IMR-90 (cell line): ENCODE results near the gene CPNE1. TPM values are rescaled to one million over a fixed set of nuclear protein-coding genes. Genes with fewer than 3 reads are reported as not detected.

Source experiments
- ATAC-seq: fragments of 200-7000 bp; cut with Tn5 transposase; 2 replicates; pipeline ENCODE4 v1.9.1; 2020; ENCODE audit warnings: low read depth, mild to moderate bottlenecking, moderate library complexity
- BruUV-seq: library from RNA; stranded (reverse); fragments of 400-500 nt; replicated peaks from 2 replicates; lab custom pipeline; 2021; lab: Mats Ljungman, UMichigan
- CTCF ChIA-PET: fragments of 300-600 bp; formaldehyde crosslinking; extraction: SDS; loops from one replicate; lab custom pipeline; 2021; ENCODE audit warnings: antibody characterized with exemption; lab: Yijun Ruan, JAX
- POLR2A ChIA-PET: fragments of 300-600 bp; sonication (Branson Sonifier 250); formaldehyde crosslinking; loops from one replicate; lab custom pipeline; 2022; ENCODE audit warnings: antibody characterized with exemption; ENCODE audit not compliant: unreplicated experiment; lab: Charles Lee
- DNase-seq: peaks from one replicate; pipeline ENCODE4 v3.0.0; 2013
- H2AFZ ChIP-seq: replicated peaks from 2 replicates; pipeline ENCODE3; 2013; ENCODE audit warnings: low read length, mild to moderate bottlenecking; ENCODE audit not compliant: poor library complexity
- H2AK5ac ChIP-seq: 2 replicates; pipeline ENCODE4 v1.6.1; 2013; ENCODE audit warnings: low read depth, low read length, inconsistent platforms
- H2AK9ac ChIP-seq: replicated peaks from 2 replicates; pipeline ENCODE3; 2013; ENCODE audit warnings: mild to moderate bottlenecking, low read depth, low read length, moderate library complexity; ENCODE audit not compliant: poor library complexity
- H2BK120ac ChIP-seq: 2 replicates; pipeline ENCODE4 v1.6.1; 2013; ENCODE audit warnings: low read depth, low read length, inconsistent platforms
- H2BK15ac ChIP-seq: 3 replicates; pipeline ENCODE4 v1.6.1; 2013; ENCODE audit warnings: low read depth, low read length, inconsistent platforms
- H2BK20ac ChIP-seq: 2 replicates; pipeline ENCODE4 v1.6.1; 2013; ENCODE audit warnings: low read depth, mild to moderate bottlenecking, inconsistent platforms, low read length, moderate library complexity
- H2BK5ac ChIP-seq: 2 replicates; pipeline ENCODE4 v1.6.1; 2013; ENCODE audit warnings: mild to moderate bottlenecking, low read depth, low read length, inconsistent platforms; ENCODE audit not compliant: poor library complexity, severe bottlenecking
- H3K14ac ChIP-seq: replicated peaks from 2 replicates; pipeline ENCODE4 v1.6.1; 2013; ENCODE audit warnings: low read depth, low read length, inconsistent platforms
- H3K18ac ChIP-seq: 2 replicates; pipeline ENCODE4 v1.6.1; 2013; ENCODE audit warnings: low read depth, low read length, control low read depth
- H3K23ac ChIP-seq: 2 replicates; pipeline ENCODE4 v1.6.1; 2013; ENCODE audit warnings: low read depth, low read length, inconsistent platforms
- H3K27ac ChIP-seq: 2 replicates; pipeline ENCODE4 v1.5.1; 2013; ENCODE audit warnings: mild to moderate bottlenecking, control low read depth, low read length; ENCODE audit not compliant: insufficient read depth
- H3K27me3 ChIP-seq: 2 replicates; pipeline ENCODE4 v1.6.1; 2013; ENCODE audit warnings: low read length; ENCODE audit not compliant: control insufficient read depth, insufficient read depth
- H3K36me3 ChIP-seq: 2 replicates; pipeline ENCODE4 v1.6.1; 2013; ENCODE audit warnings: low read length, mixed read lengths; ENCODE audit not compliant: control insufficient read depth, insufficient read depth
- H3K4ac ChIP-seq: 2 replicates; pipeline ENCODE4 v1.6.1; 2013; ENCODE audit warnings: low read depth, low read length, inconsistent platforms
- H3K4me1 ChIP-seq: 2 replicates; pipeline ENCODE4 v1.6.1; 2013; ENCODE audit warnings: low read length, mixed read lengths; ENCODE audit not compliant: control insufficient read depth, insufficient read depth
- H3K4me2 ChIP-seq: 2 replicates; pipeline ENCODE4 v1.6.1; 2013; ENCODE audit warnings: low read depth, mild to moderate bottlenecking, control low read depth, low read length, moderate library complexity
- H3K4me3 ChIP-seq: 2 replicates; pipeline ENCODE4 v1.5.1; 2013; ENCODE audit warnings: low read depth, mild to moderate bottlenecking, control low read depth, low read length, moderate library complexity; ENCODE audit not compliant: insufficient read depth
- H3K56ac ChIP-seq: 2 replicates; pipeline ENCODE4 v1.6.1; 2013; ENCODE audit warnings: low read length, inconsistent platforms; ENCODE audit not compliant: insufficient read depth; ENCODE audit errors: extremely low read depth
- H3K79me1 ChIP-seq, 2 experiments: 2 replicates each; pipeline ENCODE4 v1.6.1; 2013; ENCODE audit warnings: low read length in 2 of 2, inconsistent platforms in 1 of 2, low read depth in 1 of 2
- H3K9ac ChIP-seq: 2 replicates; pipeline ENCODE4 v1.6.1; 2013; ENCODE audit warnings: low read depth, low read length, control low read depth
- H3K9me1 ChIP-seq: 2 replicates; pipeline ENCODE4 v1.6.1; 2013; ENCODE audit warnings: low read length, inconsistent platforms; ENCODE audit not compliant: insufficient read depth
- H3K9me3 ChIP-seq: 2 replicates; pipeline ENCODE4 v1.6.1; 2013; ENCODE audit warnings: low read length; ENCODE audit not compliant: control insufficient read depth, insufficient read depth
- H4K20me1 ChIP-seq: 2 replicates; pipeline ENCODE4 v1.6.1; 2013; ENCODE audit warnings: low read length, inconsistent platforms; ENCODE audit not compliant: insufficient read depth
- H4K5ac ChIP-seq: 2 replicates; pipeline ENCODE4 v1.6.1; 2013; ENCODE audit warnings: mild to moderate bottlenecking, low read depth, low read length, control low read depth
- H4K8ac ChIP-seq, 2 experiments: 2 replicates each; pipeline ENCODE4 v1.6.1; 2013; ENCODE audit warnings: low read depth in 2 of 2, low read length in 2 of 2, control low read depth in 1 of 2, inconsistent platforms in 1 of 2
- H4K91ac ChIP-seq: 2 replicates; pipeline ENCODE4 v1.6.1; 2013; ENCODE audit warnings: low read depth, low read length, inconsistent platforms; ENCODE audit not compliant: insufficient read depth
- BHLHE40 ChIP-seq: fragments of 150-350 bp; IDR thresholded peaks from 2 replicates; pipeline ENCODE4 v1.6.1; 2016; ENCODE audit warnings: mild to moderate bottlenecking, low read depth, low read length
- CEBPB ChIP-seq: IDR thresholded peaks from 2 replicates; pipeline ENCODE4 v1.6.1; 2012; ENCODE audit warnings: low read depth, low read length, improper control_type of control experiment
- CHD1 ChIP-seq: IDR thresholded peaks from 2 replicates; pipeline ENCODE4 v1.6.1; 2012; ENCODE audit warnings: low read depth, low read length, improper control_type of control experiment
- FOS ChIP-seq: fragments of 150-350 bp; IDR thresholded peaks from 2 replicates; pipeline ENCODE4 v1.6.1; 2016; ENCODE audit warnings: low read depth, low read length
- MAFK ChIP-seq: IDR thresholded peaks from 2 replicates; pipeline ENCODE4 v1.6.1; 2012; ENCODE audit warnings: low read depth, low read length, improper control_type of control experiment
- MAZ ChIP-seq: IDR thresholded peaks from 2 replicates; pipeline ENCODE4 v1.6.1; 2012; ENCODE audit warnings: low read depth, mild to moderate bottlenecking, low read length, improper control_type of control experiment, moderate library complexity, borderline replicate concordance
- MXI1 ChIP-seq: IDR thresholded peaks from 2 replicates; pipeline ENCODE4 v1.6.1; 2012; ENCODE audit warnings: low read depth, mild to moderate bottlenecking, low read length, moderate library complexity, borderline replicate concordance
- NFE2L2 ChIP-seq: fragments of 150-350 bp; IDR thresholded peaks from 2 replicates; pipeline ENCODE4 v1.6.1; 2016; ENCODE audit warnings: low read depth, mild to moderate bottlenecking, low read length
- POLR2A ChIP-seq: IDR thresholded peaks from 2 replicates; pipeline ENCODE4 v1.6.1; 2012; ENCODE audit warnings: mild to moderate bottlenecking, low read depth, low read length
- RAD21 ChIP-seq: IDR thresholded peaks from 2 replicates; pipeline ENCODE4 v1.6.1; 2012; ENCODE audit warnings: low read length, improper control_type of control experiment
- RCOR1 ChIP-seq: IDR thresholded peaks from 2 replicates; pipeline ENCODE4 v1.6.1; 2012; ENCODE audit warnings: mild to moderate bottlenecking, low read length, improper control_type of control experiment; ENCODE audit not compliant: insufficient replicate concordance
- RFX5 ChIP-seq: IDR thresholded peaks from 2 replicates; pipeline ENCODE4 v1.8.0; 2012; ENCODE audit warnings: low read depth, mild to moderate bottlenecking, low read length, moderate library complexity
- SMC3 ChIP-seq: fragments of 150-350 bp; IDR thresholded peaks from 2 replicates; pipeline ENCODE4 v1.6.1; 2016; ENCODE audit warnings: low read depth, mild to moderate bottlenecking, antibody characterized with exemption, low read length, moderate library complexity
- USF2 ChIP-seq: fragments of 150-350 bp; IDR thresholded peaks from 2 replicates; pipeline ENCODE4 v1.6.1; 2017; ENCODE audit warnings: mild to moderate bottlenecking, antibody characterized with exemption, low read length, low read depth
- WGBS, 2 experiments: methylation state at CpG; one replicate each; pipeline versions ENCODE4 v1.1.5 to v1.1.7; 2013; ENCODE audit warnings: missing lambda C conversion rate in 2 of 2; ENCODE audit not compliant: insufficient read length in 1 of 2; ENCODE audit errors: extremely low coverage in 2 of 2; 5-methylcytosine and 5-hydroxymethylcytosine counted together
- dilution Hi-C: fragments of 300-500 bp; cut with HindIII; formaldehyde crosslinking; loops from one replicate; pipeline ENCODE4 v1.14.3; 2018; ENCODE audit warnings: low sequenced_read_pairs; ENCODE audit not compliant: unreplicated experiment
- in situ Hi-C: fragments of 300-500 bp; cut with MboI; formaldehyde crosslinking; loops from 3 replicates; pipeline ENCODE4 v1.14.3; 2019; ENCODE audit warnings: low sequenced_read_pairs, inconsistent platforms, mixed read lengths
- intact Hi-C: fragments of 100-400 bp; cut with micrococcal nuclease; formaldehyde crosslinking; loops from 2 replicates; pipeline ENCODE4 v1.10.0; 2022
- polyA plus RNA-seq, 3 experiments: library from polyadenylated mRNA; depleted of rRNA; stranded (reverse); fragments of >200 nt; gene quantifications; 2 replicates each; pipeline ENCODE4 v1.2.3, GENCODE V29; 2012; ENCODE audit warnings: low replicate concordance in 1 of 3
- total RNA-seq: library from RNA; depleted of rRNA; stranded (reverse); fragments of >200 nt; gene quantifications from 2 replicates; pipeline ENCODE4 v1.2.3, GENCODE V29; 2012
- TF ChIP-seq, protein P1 (sequence below): fragments of 150-350 bp; IDR thresholded peaks from 2 replicates; pipeline ENCODE4 v1.6.1; 2016; ENCODE audit warnings: low read depth, mild to moderate bottlenecking, low read length, moderate library complexity, borderline replicate concordance
- TF ChIP-seq, protein P2 (sequence below): conservative IDR thresholded peaks from 2 replicates; pipeline ENCODE4 v1.5.1; 2012; ENCODE audit warnings: mild to moderate bottlenecking, low read depth, low read length, improper control_type of control experiment

CPNE1 gene
- total and polyA plus RNA-seq, 2 of the 4 experiments (the other 2 are of a cell fraction): 163 to 165 TPM

DNA sequence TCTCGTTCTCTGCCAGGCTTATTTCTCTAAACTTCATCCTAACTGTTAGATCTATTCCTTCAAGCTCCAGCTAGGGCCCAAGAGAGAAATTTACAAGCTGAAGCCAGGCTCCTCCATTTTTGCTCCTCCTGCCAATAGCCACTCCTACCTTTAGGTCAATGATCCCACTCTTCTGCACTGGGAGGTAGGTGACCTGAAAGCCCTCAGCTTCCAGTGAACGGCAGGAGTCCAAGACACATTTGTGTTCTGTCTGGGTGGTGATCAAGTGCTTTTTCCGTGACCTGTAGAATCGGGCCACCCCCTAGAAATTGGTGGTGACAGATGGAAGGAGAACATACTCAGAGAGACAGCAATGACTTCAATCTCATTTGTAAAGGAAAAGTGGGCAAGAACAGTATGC, 25.6 kb upstream of the CPNE1 start:
- H3K23ac ChIP-seq: no peak overlapping the region
- no peaks in the 10 kb centered on the region for H3K27me3 ChIP-seq
- H2AK5ac ChIP-seq: no peak overlapping the region
- H2AK9ac ChIP-seq: no peak overlapping the region
- no peak overlapping the region for H2BK15ac ChIP-seq
- no peak overlapping the region for H3K9ac ChIP-seq
- POLR2A ChIA-PET: no interaction called here
- no peaks in the 10 kb centered on the region for H3K4me1 ChIP-seq
- in situ Hi-C loops: no loop called here
- dilution Hi-C loops: no loop called here
- intact Hi-C loops: no loop called here
- H3K36me3 ChIP-seq: peaks cover 34% of the 10 kb centered on the region
- H3K14ac ChIP-seq: no peak overlapping the region
- no TSS peak for BruUV-seq
- H4K20me1 ChIP-seq: no peaks in the 10 kb centered on the region
- no peak overlapping the region for H2BK120ac ChIP-seq
- no peak overlapping the region for H3K18ac ChIP-seq
- H4K5ac ChIP-seq: no peak overlapping the region
- WGBS, 2 experiments: 100% methylated on average over 1 of the region's 4 CpGs; no CpG with 5 or more reads in 1 of the 2 experiments
- DNase-seq (no peak), ATAC-seq (no peak)
- no peak overlapping the region for H4K91ac ChIP-seq
- H2BK5ac ChIP-seq: no peak overlapping the region
- peaks cover 3% of the 10 kb centered on the region; the same call in 1 of the 2 replicates for H3K9me1 ChIP-seq
- no peak overlapping the region for H3K27ac ChIP-seq
- TF ChIP-seq, protein P1, sequence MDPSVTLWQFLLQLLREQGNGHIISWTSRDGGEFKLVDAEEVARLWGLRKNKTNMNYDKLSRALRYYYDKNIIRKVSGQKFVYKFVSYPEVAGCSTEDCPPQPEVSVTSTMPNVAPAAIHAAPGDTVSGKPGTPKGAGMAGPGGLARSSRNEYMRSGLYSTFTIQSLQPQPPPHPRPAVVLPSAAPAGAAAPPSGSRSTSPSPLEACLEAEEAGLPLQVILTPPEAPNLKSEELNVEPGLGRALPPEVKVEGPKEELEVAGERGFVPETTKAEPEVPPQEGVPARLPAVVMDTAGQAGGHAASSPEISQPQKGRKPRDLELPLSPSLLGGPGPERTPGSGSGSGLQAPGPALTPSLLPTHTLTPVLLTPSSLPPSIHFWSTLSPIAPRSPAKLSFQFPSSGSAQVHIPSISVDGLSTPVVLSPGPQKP: no peak
- TF ChIP-seq RAD21 (no peak), USF2 (no peak), RCOR1 (no peak), MAZ (no peak), BHLHE40 (no peak), SMC3 (no peak), POLR2A (no peak), MXI1 (no peak), CHD1 (no peak), FOS (no peak), NFE2L2 (no peak), RFX5 (no peak), MAFK (no peak), CEBPB (no peak)
- TF ChIP-seq, protein P2, sequence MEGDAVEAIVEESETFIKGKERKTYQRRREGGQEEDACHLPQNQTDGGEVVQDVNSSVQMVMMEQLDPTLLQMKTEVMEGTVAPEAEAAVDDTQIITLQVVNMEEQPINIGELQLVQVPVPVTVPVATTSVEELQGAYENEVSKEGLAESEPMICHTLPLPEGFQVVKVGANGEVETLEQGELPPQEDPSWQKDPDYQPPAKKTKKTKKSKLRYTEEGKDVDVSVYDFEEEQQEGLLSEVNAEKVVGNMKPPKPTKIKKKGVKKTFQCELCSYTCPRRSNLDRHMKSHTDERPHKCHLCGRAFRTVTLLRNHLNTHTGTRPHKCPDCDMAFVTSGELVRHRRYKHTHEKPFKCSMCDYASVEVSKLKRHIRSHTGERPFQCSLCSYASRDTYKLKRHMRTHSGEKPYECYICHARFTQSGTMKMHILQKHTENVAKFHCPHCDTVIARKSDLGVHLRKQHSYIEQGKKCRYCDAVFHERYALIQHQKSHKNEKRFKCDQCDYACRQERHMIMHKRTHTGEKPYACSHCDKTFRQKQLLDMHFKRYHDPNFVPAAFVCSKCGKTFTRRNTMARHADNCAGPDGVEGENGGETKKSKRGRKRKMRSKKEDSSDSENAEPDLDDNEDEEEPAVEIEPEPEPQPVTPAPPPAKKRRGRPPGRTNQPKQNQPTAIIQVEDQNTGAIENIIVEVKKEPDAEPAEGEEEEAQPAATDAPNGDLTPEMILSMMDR: no peak
- CTCF ChIA-PET: no interaction called here
- H4K8ac ChIP-seq: no peak overlapping the region
- H3K56ac ChIP-seq: no peak overlapping the region
- H2BK20ac ChIP-seq: no peak overlapping the region
- H3K4me3 ChIP-seq: no peak overlapping the region
- H3K4me2 ChIP-seq: no peak overlapping the region
- no peak overlapping the region for H3K4ac ChIP-seq
- peaks cover 3 to 4% of the 10 kb centered on the region in 2 experiments; a peak in 3 of 4 replicates for H3K79me1 ChIP-seq
- no peak overlapping the region for H2AFZ ChIP-seq
- H3K9me3 ChIP-seq: no peaks in the 10 kb centered on the region
